ENCODE measurements around the gene LRRC8B.

- no peak for TF ChIP-seq CTCF (IDR thresholded peaks at IDR 0.05)
- TF ChIP-seq POLR2A (IDR thresholded peaks at IDR 0.05), result no peak
These were observed 36.7 kb upstream of the LRRC8B start for GRCh38 chr1:89487972-89488371.
